ENCODE measurements around the gene CACNG1. TPM values are rescaled to one million over a fixed set of nuclear protein-coding genes. Genes with fewer than 3 reads are reported as not detected.
"Not testable (repeated sequence)": the region's sequence is repeated elsewhere in the genome, so short reads cannot be mapped to it uniquely, and the experiment has no call there.

Gene CACNG1
- total RNA-seq, 1 experiment from 2014 or later = not detected

DNA sequence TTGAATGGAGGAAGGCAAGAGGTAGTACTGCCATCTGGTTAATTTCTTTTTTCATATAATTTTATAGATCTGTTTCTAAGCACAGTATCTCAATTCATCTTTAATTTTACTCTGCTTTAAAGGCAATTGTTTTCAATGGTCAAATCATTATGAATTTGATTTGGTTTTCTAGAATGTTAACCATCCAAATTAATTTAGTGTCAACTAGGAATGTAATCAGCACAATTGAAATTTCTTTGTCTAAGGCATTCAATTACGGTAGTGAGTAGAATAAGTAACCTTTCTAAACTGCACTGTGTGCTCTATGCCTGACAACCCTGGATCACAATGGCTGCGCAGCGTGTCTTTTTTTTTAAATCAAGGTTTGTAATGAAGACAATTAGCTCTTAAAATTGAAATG is 44.3 kb downstream of the CACNG1 start:
- intact Hi-C loops (cut with micrococcal nuclease; ENCODE audit: unreplicated experiment) = no loop called here
- Histone ChIP-seq H3K27me3 (ENCODE audit: insufficient read depth, low read depth) (no peaks in the 10 kb centered on the region), H3K4me3 (no peak overlapping the region), H3K9me2 (ENCODE audit: insufficient read depth) (no peaks in the 10 kb centered on the region), H3K4me1 (replicated peaks; ENCODE audit: insufficient read depth) (no peaks in the 10 kb centered on the region), H4K20me1 (ENCODE audit: insufficient read depth) (no peaks in the 10 kb centered on the region), H3K9me3 (ENCODE audit: insufficient read depth, low read depth) (no peaks in the 10 kb centered on the region), H3K79me2 (ENCODE audit: low read depth) (no peaks in the 10 kb centered on the region), H3F3A (ENCODE audit: insufficient read depth, low read depth) (no peaks in the 10 kb centered on the region), H3K36me3 (ENCODE audit: low read depth) (no peaks in the 10 kb centered on the region), H2AFZ (no peak overlapping the region), H3K4me2 (no peak overlapping the region), H3K27ac (no peak overlapping the region)
- TF ChIP-seq EZH2 (IDR thresholded peaks at IDR 0.05; ENCODE audit: low read depth) = no peak
- no peak for TF ChIP-seq CTCF (conservative IDR thresholded peaks at IDR 0.05)
- ChIA-PET CTCF (no interaction called here), POLR2A (ENCODE audit: unreplicated experiment) (interaction anchor here (0.6 kb wide), 1 partner anchor 137 kb away, joined by 4 read pairs; no protein-coding TSS in a partner anchor)
- no peak for DNase-seq
- BruUV-seq (replicated peaks) = no TSS peak

GRCh38 chr17:67090341-67090740 is 46.0 kb downstream of the CACNG1 start:
- intact Hi-C loops (cut with micrococcal nuclease; ENCODE audit: unreplicated experiment) = no loop called here
- CTCF ChIA-PET = no interaction called here
- Histone ChIP-seq H2AFZ (no peak overlapping the region), H3K4me3 (no peak overlapping the region), H3F3A (ENCODE audit: insufficient read depth, low read depth) (no peaks in the 10 kb centered on the region), H3K4me1 (replicated peaks; ENCODE audit: insufficient read depth) (no peaks in the 10 kb centered on the region), H3K27me3 (ENCODE audit: insufficient read depth, low read depth) (no peaks in the 10 kb centered on the region), H3K4me2 (no peak overlapping the region), H3K79me2 (ENCODE audit: low read depth) (no peaks in the 10 kb centered on the region), H3K9me3 (ENCODE audit: insufficient read depth, low read depth) (no peaks in the 10 kb centered on the region), H3K27ac (no peak overlapping the region), H3K36me3 (ENCODE audit: low read depth) (no peaks in the 10 kb centered on the region), H4K20me1 (ENCODE audit: insufficient read depth) (no peaks in the 10 kb centered on the region), H3K9me2 (ENCODE audit: insufficient read depth) (no peaks in the 10 kb centered on the region)
- POLR2A ChIA-PET (ENCODE audit: unreplicated experiment) = interaction anchor here (0.9 kb wide), 2 partner anchors 9 to 23 kb away, joined by 3 to 8 read pairs; no protein-coding TSS in a partner anchor
- no TSS peak for BruUV-seq (replicated peaks)
- no peak for DNase-seq
- TF ChIP-seq EZH2 (IDR thresholded peaks at IDR 0.05; ENCODE audit: low read depth) = no peak
- TF ChIP-seq CTCF (conservative IDR thresholded peaks at IDR 0.05) = no peak

DNA sequence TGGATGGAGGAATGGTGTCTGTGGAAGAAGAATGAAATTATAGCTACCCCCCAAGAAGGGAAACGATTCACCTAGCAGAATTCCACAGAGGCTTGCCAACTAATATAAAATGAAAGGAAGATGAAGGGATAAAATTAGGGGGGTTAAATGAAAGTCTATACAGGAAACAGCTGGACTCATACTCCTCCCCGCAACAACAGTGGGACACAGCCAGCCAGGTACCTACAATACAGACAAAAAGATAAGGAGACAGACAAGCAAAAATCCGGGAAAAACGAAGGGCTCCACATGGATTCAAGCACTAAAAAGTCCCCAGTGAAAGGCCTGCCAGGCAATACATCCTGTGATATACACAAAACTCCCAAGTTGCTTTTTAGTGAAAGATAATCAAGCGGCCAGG is 47.9 kb downstream of the CACNG1 start:
- Histone ChIP-seq H4K20me1 (ENCODE audit: insufficient read depth) (no peaks in the 10 kb centered on the region), H3K4me3 (no peak overlapping the region), H3K79me2 (ENCODE audit: low read depth) (no peaks in the 10 kb centered on the region), H3F3A (ENCODE audit: insufficient read depth, low read depth) (no peaks in the 10 kb centered on the region), H3K27me3 (ENCODE audit: insufficient read depth, low read depth) (no peaks in the 10 kb centered on the region), H3K9me2 (ENCODE audit: insufficient read depth) (no peaks in the 10 kb centered on the region), H3K27ac (no peak overlapping the region), H2AFZ (no peak overlapping the region), H3K36me3 (ENCODE audit: low read depth) (no peaks in the 10 kb centered on the region), H3K4me2 (no peak overlapping the region), H3K4me1 (replicated peaks; ENCODE audit: insufficient read depth) (no peaks in the 10 kb centered on the region), H3K9me3 (ENCODE audit: insufficient read depth, low read depth) (no peaks in the 10 kb centered on the region)
- POLR2A ChIA-PET (ENCODE audit: unreplicated experiment) = no interaction called here
- no TSS peak for BruUV-seq (replicated peaks)
- CTCF ChIA-PET = no interaction called here
- intact Hi-C loops (cut with micrococcal nuclease; ENCODE audit: unreplicated experiment) = no loop called here
- TF ChIP-seq CTCF (conservative IDR thresholded peaks at IDR 0.05) (no peak), EZH2 (IDR thresholded peaks at IDR 0.05; ENCODE audit: low read depth) (no peak)
- DNase-seq = no peak

GRCh38 chr17:67092710-67093109 is 48.4 kb downstream of the CACNG1 start:
- H3F3A ChIP-seq (ENCODE audit: insufficient read depth, low read depth); DNase-seq; H3K9me2 ChIP-seq (ENCODE audit: insufficient read depth); H3K36me3 ChIP-seq (ENCODE audit: low read depth); H3K4me1 ChIP-seq (replicated peaks; ENCODE audit: insufficient read depth); H3K79me2 ChIP-seq (ENCODE audit: low read depth); H3K27ac ChIP-seq; H3K4me3 ChIP-seq; BruUV-seq (replicated peaks); H3K9me3 ChIP-seq (ENCODE audit: insufficient read depth, low read depth); intact Hi-C loops (cut with micrococcal nuclease; ENCODE audit: unreplicated experiment); H4K20me1 ChIP-seq (ENCODE audit: insufficient read depth); H3K27me3 ChIP-seq (ENCODE audit: insufficient read depth, low read depth); H2AFZ ChIP-seq; POLR2A ChIA-PET (ENCODE audit: unreplicated experiment); H3K4me2 ChIP-seq; CTCF ChIA-PET: not testable (repeated sequence)
